Measurements from ENCODE around the gene VPS25.

The VPS25 gene

DNA sequence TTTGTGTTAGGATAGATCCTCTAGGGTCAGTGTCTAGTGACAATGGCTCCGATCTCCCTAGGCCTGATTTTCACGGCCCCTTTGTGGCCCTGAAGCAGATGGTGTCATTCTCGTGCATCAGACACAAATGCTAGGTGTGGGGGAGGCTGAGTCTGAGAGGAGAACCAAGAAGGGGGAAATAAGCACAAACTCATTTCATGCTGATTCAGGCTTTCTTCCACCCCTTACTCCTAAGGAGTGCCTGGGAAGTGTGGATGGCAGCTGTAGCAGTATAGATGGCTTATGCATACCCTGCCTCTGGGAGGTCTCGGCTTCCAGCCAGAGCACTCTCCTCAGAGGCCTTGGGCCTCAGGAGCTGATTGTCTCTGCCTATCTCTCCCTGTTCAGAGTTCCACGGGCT lies 5.3 kb downstream of the VPS25 start:
- no peak for DNase-seq
- Histone ChIP-seq H3K36me3 (peaks cover 45% of the 10 kb centered on the region), H3K27ac (peak overlapping the region; percentile 45), H3K4me3 (ENCODE audit: low read depth, low read length) (no peak overlapping the region), H3K9me3 (ENCODE audit: severe bottlenecking) (no peaks in the 10 kb centered on the region), H3K27me3 (ENCODE audit: insufficient read depth, low read depth, severe bottlenecking) (peaks cover 6% of the 10 kb centered on the region)
- TF ChIP-seq CTCF (IDR thresholded peaks at IDR 0.05; ENCODE audit: low read depth, low read length): no peak

- no peak for TF ChIP-seq CTCF (IDR thresholded peaks at IDR 0.05; ENCODE audit: low read depth, low read length)
- DNase-seq: no peak
These were observed 6.2 kb downstream of the VPS25 start for GRCh38 chr17:42779304-42779935.

GRCh38 chr17:42779936-42780850 lies 6.9 kb downstream of the VPS25 start, which contains the start of gene WNK4:
Gene WNK4, plus strand, starts transcription at chr17:42780610. Its CDS starts 89 bp downstream, at chr17:42780699.
- TF ChIP-seq CTCF (IDR thresholded peaks at IDR 0.05; ENCODE audit: low read depth, low read length): no peak
- peak within 1 kb of the TSS; percentile 59 for H3K4me3 ChIP-seq (ENCODE audit: low read depth, low read length)

More at GRCh38 chr17:42779304-42779935, 6.2 kb downstream of the VPS25 start:
- Histone ChIP-seq H3K27me3 (ENCODE audit: insufficient read depth, low read depth, severe bottlenecking) (peaks cover 6% of the 10 kb centered on the region), H3K4me3 (ENCODE audit: low read depth, low read length) (peak overlapping the region; percentile 59), H3K27ac (peak overlapping the region; percentile 36), H3K9me3 (ENCODE audit: severe bottlenecking) (no peaks in the 10 kb centered on the region), H3K36me3 (peaks cover 44% of the 10 kb centered on the region)

DNA sequence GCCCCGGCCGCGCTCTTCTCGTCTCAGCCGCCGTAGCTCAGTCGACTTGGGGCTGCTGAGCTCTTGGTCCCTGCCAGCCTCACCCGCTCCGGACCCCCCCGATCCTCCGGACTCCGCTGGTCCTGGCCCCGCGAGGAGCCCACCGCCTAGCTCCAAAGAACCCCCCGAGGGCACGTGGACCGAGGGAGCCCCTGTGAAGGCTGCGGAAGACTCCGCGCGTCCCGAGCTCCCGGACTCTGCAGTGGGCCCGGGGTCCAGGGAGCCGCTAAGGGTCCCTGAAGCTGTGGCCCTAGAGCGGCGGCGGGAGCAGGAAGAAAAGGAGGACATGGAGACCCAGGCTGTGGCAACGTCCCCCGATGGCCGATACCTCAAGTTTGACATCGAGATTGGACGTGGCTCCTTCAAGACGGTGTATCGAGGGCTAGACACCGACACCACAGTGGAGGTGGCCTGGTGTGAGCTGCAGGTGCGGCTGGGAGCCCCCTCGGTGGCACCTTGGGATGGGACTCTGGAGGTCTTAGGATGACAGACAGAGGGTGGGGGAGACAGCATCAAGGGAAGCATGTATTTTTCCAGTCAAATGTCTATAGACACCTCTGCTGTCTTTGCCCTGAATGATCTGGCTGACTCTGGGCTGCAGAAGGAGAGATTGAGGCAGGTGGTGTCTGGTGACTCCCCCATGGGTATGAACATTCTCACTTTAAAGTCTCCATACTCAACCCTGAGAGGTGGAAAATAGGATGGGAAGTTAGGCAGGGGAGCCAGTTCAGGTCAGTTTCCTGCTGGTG lies 7.8 kb downstream of the VPS25 start:
- H3K27ac ChIP-seq: peak overlapping the region; percentile 59
- DNase-seq: peak; percentile 47
- peaks cover 30% of the 10 kb centered on the region for H3K36me3 ChIP-seq
- no peak for TF ChIP-seq CTCF (IDR thresholded peaks at IDR 0.05; ENCODE audit: low read depth, low read length)
- H3K4me3 ChIP-seq (ENCODE audit: low read depth, low read length): peak overlapping the region; percentile 59
- peaks cover 9% of the 10 kb centered on the region for H3K27me3 ChIP-seq (ENCODE audit: insufficient read depth, low read depth, severe bottlenecking)
- no peaks in the 10 kb centered on the region for H3K9me3 ChIP-seq (ENCODE audit: severe bottlenecking)

More at GRCh38 chr17:42779936-42780850, 6.9 kb downstream of the VPS25 start, which contains the start of gene WNK4:
- Histone ChIP-seq H3K9me3 (ENCODE audit: severe bottlenecking) (no peaks in the 10 kb centered on the region), H3K27me3 (ENCODE audit: insufficient read depth, low read depth, severe bottlenecking) (peaks cover 6% of the 10 kb centered on the region), H3K27ac (peak within 1 kb of the TSS; percentile 59), H3K36me3 (peaks cover 39% of the 10 kb centered on the region)
- peak; percentile 88 for DNase-seq

DNA sequence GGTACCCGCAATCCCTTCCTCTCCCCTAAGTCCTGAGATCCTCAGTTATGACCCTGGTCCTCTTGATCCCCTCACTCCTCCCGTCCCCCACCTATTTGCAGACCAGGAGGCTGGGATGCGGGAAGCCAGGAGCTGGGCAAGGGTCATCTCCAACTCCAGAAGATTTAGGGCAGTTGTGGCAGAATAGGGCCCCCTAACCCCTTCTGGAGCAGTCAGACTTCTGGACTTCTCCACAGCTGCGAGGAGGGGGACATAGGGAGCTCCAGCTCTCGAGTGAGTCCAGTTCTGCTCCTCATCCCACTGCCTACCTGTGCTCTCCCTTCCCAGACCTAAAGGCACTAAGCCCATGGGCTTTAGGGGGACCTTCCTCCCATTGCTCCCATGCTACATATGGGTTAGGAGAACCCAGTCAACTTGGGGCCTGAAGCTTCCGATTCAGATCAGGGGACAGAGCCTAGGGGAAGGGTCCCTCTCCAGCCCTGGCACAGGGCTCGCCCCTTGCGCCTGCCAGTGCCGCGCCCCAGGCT lies 8.5 kb downstream of the VPS25 start:
- Histone ChIP-seq H3K9me3 (ENCODE audit: severe bottlenecking) (no peaks in the 10 kb centered on the region), H3K27ac (no peak overlapping the region), H3K27me3 (ENCODE audit: insufficient read depth, low read depth, severe bottlenecking) (peaks cover 10% of the 10 kb centered on the region), H3K4me3 (ENCODE audit: low read depth, low read length) (no peak overlapping the region), H3K36me3 (peaks cover 26% of the 10 kb centered on the region)
- DNase-seq: no peak
- no peak for TF ChIP-seq CTCF (IDR thresholded peaks at IDR 0.05; ENCODE audit: low read depth, low read length)
